Measurements from ENCODE around the gene FOXP2.
"Not testable (repeated sequence)": the region's sequence is repeated elsewhere in the genome, so short reads cannot be mapped to it uniquely, and the experiment has no call there.

The FOXP2 gene

GRCh38 chr7:114422507-114423501 lies 8.2 kb downstream of the FOXP2 start:
- no peak for DNase-seq (ENCODE audit: low read depth)

GRCh38 chr7:114426382-114426781 lies 11.8 kb downstream of the FOXP2 start:
- DNase-seq (ENCODE audit: low read depth) = no peak

GRCh38 chr7:114426824-114427223 lies 12.2 kb downstream of the FOXP2 start:
- no peak for DNase-seq (ENCODE audit: low read depth)

- no peak for DNase-seq (ENCODE audit: low read depth)
These were observed 13.6 kb downstream of the FOXP2 start for GRCh38 chr7:114428211-114428610.

GRCh38 chr7:114431189-114431588 lies 16.6 kb downstream of the FOXP2 start:
- no peak for DNase-seq (ENCODE audit: low read depth)

GRCh38 chr7:114432061-114432460 lies 17.4 kb downstream of the FOXP2 start:
- no peak for DNase-seq (ENCODE audit: low read depth)

- DNase-seq (ENCODE audit: low read depth) = no peak
These were observed 18.1 kb downstream of the FOXP2 start for GRCh38 chr7:114432703-114433102.

GRCh38 chr7:114439581-114439980 lies 25.0 kb downstream of the FOXP2 start:
- DNase-seq (ENCODE audit: low read depth) = no peak

GRCh38 chr7:114440927-114441326 lies 26.3 kb downstream of the FOXP2 start:
- DNase-seq (ENCODE audit: low read depth) = not testable (repeated sequence)

GRCh38 chr7:114444196-114444595 lies 29.6 kb downstream of the FOXP2 start:
- no peak for DNase-seq (ENCODE audit: low read depth)

- DNase-seq (ENCODE audit: low read depth) = no peak
These were observed 35.8 kb downstream of the FOXP2 start for GRCh38 chr7:114450431-114450830.

GRCh38 chr7:114459574-114459973 lies 45.0 kb downstream of the FOXP2 start:
- no peak for DNase-seq (ENCODE audit: low read depth)

- no peak for DNase-seq (ENCODE audit: low read depth)
These were observed 45.4 kb downstream of the FOXP2 start for GRCh38 chr7:114460021-114460420.

GRCh38 chr7:114466917-114467316 lies 52.3 kb downstream of the FOXP2 start:
- no peak for DNase-seq (ENCODE audit: low read depth)

GRCh38 chr7:114468844-114469243 lies 54.2 kb downstream of the FOXP2 start:
- DNase-seq (ENCODE audit: low read depth) = no peak

- DNase-seq (ENCODE audit: low read depth) = no peak
These were observed 58.4 kb downstream of the FOXP2 start for GRCh38 chr7:114472896-114473512.

GRCh38 chr7:114478384-114478783 lies 63.8 kb downstream of the FOXP2 start:
- no peak for DNase-seq (ENCODE audit: low read depth)

- no peak for DNase-seq (ENCODE audit: low read depth)
These were observed 67.4 kb downstream of the FOXP2 start for GRCh38 chr7:114481999-114482398.

GRCh38 chr7:114484226-114484625 lies 69.6 kb downstream of the FOXP2 start:
- DNase-seq (ENCODE audit: low read depth) = no peak

- no peak for DNase-seq (ENCODE audit: low read depth)
These were observed 72.6 kb downstream of the FOXP2 start for GRCh38 chr7:114487174-114487573.

- DNase-seq (ENCODE audit: low read depth) = no peak
These were observed 74.1 kb downstream of the FOXP2 start for GRCh38 chr7:114488696-114489095.

GRCh38 chr7:114497491-114497890 lies 82.9 kb downstream of the FOXP2 start:
- not testable (repeated sequence) for DNase-seq (ENCODE audit: low read depth)

Measured in stimulated activated CD8-positive, alpha-beta memory T cell treated with anti-CD3 and anti-CD28 coated beads, Interleukin-15, amount 100 ng/mL, for 24 hours (primary cell).